ENCODE measurements around the gene AKIRIN1. TPM values are rescaled to one million over a fixed set of nuclear protein-coding genes. Genes with fewer than 3 reads are reported as not detected.
A peak's percentile ranks its signal among the peaks of the same experiment; 100 is the strongest.

AKIRIN1 gene
- 37.0 and 50.7 TPM in 2 replicates for polyA plus RNA-seq (2012; rRNA removed)
- 55.9 and 65.0 TPM in 2 replicates for polyA plus RNA-seq (2012; cell fraction: cytosol; rRNA removed)
- 18.8 and 27.2 TPM in 2 replicates for polyA plus RNA-seq (2012; cell fraction: nucleus; rRNA removed)

DNA sequence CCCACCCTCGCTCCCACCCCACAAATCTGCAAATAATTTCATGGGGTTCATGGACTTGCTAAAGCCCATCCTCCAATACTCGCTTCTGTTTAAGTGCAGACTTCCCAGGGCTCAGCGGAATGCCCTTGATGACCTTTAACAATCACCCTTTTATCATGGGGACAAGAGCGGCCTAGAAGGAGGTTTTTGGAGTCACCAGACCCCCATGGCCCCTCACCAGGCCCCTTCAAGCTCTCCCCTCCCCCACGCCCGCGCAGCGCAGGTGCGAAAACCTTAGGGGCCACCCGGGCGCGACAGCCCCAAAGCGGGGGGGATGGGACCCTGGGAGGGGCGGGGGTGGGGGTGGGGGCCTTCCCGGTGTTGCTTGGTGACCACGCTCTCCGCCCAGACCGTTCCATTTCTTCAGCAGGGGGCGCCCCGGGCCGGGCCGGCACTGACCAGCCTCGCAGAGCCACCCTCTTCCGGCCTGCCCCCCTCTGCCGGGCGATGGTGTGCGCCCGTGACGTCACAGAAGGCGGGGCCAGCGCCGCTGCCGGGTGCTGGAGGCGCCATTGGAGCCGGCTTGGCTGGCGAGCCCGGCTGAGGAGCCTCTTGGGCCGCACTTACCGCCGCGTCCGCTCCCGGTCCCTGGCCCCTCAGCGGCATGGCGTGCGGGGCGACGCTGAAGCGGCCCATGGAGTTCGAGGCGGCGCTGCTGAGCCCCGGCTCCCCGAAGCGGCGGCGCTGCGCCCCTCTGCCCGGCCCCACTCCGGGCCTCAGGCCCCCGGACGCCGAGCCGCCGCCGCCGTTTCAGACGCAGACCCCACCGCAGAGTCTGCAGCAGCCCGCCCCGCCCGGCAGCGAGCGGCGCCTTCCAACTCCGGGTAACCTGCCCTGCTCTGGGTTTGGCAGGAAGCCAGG is at the start of gene AKIRIN1:
Gene AKIRIN1, plus strand, starts transcription at position 539 of the 900 bp plus-strand sequence. Its CDS starts 105 bp downstream, at position 644.
- H3K27ac ChIP-seq (ENCODE audit: low read depth in 2 of 2, low read length in 1 of 2) = peak within 1 kb of the TSS; percentile 82 to 87
- ChIA-PET CTCF (interaction anchor here (1.1 kb wide), 1 partner anchor 9 kb away, joined by 3 read pairs; no protein-coding TSS in a partner anchor), POLR2A (interaction anchor here (1.9 kb wide), 1 partner anchor 35 kb away, joined by 4 read pairs; the partner anchor contains the start of gene NDUFS5)
- no peaks in the 10 kb centered on the region for H3K9me3 ChIP-seq
- peaks cover 15% of the 10 kb centered on the region for H3F3A ChIP-seq (replicated peaks; ENCODE audit: insufficient read depth)
- no peaks in the 10 kb centered on the region for H3K9me2 ChIP-seq
- WGBS (ENCODE audit: low lambda C conversion rate) = 5% methylated on average over 11 of the region's 76 CpGs
- H2AFZ ChIP-seq (ENCODE audit: low read depth) = peak within 1 kb of the TSS; percentile 99
- H3K9ac ChIP-seq = peak within 1 kb of the TSS; percentile 98
- peaks cover 49% of the 10 kb centered on the region for H3K79me2 ChIP-seq (ENCODE audit: insufficient read depth)
- TF ChIP-seq TCF12 (IDR thresholded peaks at IDR 0.05) (peak; percentile 5; the same call in 1 of the 2 replicates), NFIC (IDR thresholded peaks at IDR 0.05; ENCODE audit: borderline replicate concordance) (0 out of 2 replicates have a peak, but pooled peaks have one; percentile 11), TAF1 (IDR thresholded peaks at IDR 0.05; ENCODE audit: borderline replicate concordance, low read depth, low read length) (peak; percentile 93), RAD21 (IDR thresholded peaks at IDR 0.05; ENCODE audit: low read length) (no peak), YY1 (IDR thresholded peaks at IDR 0.05; ENCODE audit: low read depth) (peak; percentile 83), POLR2AphosphoS5 (IDR thresholded peaks at IDR 0.05; ENCODE audit: low read depth, low read length) (peak; percentile 92), JUND (IDR thresholded peaks at IDR 0.05) (peak; percentile 45; the same call in 1 of the 2 replicates), RXRA (IDR thresholded peaks at IDR 0.05; ENCODE audit: borderline replicate concordance, low read depth) (peak; percentile 9; the same call in 1 of the 2 replicates), ELF1 (IDR thresholded peaks at IDR 0.05) (peak; percentile 85), EP300 (IDR thresholded peaks at IDR 0.05; ENCODE audit: borderline replicate concordance in 1 of 2, low read depth in 1 of 2, low read length in 1 of 2) (peak; percentile 8 to 73; a peak in 1 of 4 replicates), FOSL2 (IDR thresholded peaks at IDR 0.05; ENCODE audit: borderline replicate concordance, low read depth) (peak; percentile 3; the same call in 1 of the 2 replicates), GATA2 (CRISPR knock-in tag; IDR thresholded peaks at IDR 0.05) (no peak), MXI1 (IDR thresholded peaks at IDR 0.05; ENCODE audit: low read depth, low read length) (peak; percentile 59; the same call in 1 of the 2 replicates), FOXM1 (IDR thresholded peaks at IDR 0.05; ENCODE audit: low read depth) (no peak), SIN3A (IDR thresholded peaks at IDR 0.05; ENCODE audit: borderline replicate concordance, low read depth, low read length) (peak; percentile 63; the same call in 1 of the 2 replicates), GABPA (IDR thresholded peaks at IDR 0.05; ENCODE audit: low read depth) (peak; percentile 41; the same call in 1 of the 2 replicates), REST (IDR thresholded peaks at IDR 0.05; ENCODE audit: low read depth, low read length) (0 out of 2 replicates have a peak, but pooled peaks have one; percentile 18)
- TF ChIP-seq, protein P1, sequence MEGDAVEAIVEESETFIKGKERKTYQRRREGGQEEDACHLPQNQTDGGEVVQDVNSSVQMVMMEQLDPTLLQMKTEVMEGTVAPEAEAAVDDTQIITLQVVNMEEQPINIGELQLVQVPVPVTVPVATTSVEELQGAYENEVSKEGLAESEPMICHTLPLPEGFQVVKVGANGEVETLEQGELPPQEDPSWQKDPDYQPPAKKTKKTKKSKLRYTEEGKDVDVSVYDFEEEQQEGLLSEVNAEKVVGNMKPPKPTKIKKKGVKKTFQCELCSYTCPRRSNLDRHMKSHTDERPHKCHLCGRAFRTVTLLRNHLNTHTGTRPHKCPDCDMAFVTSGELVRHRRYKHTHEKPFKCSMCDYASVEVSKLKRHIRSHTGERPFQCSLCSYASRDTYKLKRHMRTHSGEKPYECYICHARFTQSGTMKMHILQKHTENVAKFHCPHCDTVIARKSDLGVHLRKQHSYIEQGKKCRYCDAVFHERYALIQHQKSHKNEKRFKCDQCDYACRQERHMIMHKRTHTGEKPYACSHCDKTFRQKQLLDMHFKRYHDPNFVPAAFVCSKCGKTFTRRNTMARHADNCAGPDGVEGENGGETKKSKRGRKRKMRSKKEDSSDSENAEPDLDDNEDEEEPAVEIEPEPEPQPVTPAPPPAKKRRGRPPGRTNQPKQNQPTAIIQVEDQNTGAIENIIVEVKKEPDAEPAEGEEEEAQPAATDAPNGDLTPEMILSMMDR (IDR thresholded peaks at IDR 0.05) = no peak
- TF ChIP-seq, protein P2, sequence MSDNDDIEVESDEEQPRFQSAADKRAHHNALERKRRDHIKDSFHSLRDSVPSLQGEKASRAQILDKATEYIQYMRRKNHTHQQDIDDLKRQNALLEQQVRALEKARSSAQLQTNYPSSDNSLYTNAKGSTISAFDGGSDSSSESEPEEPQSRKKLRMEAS (IDR thresholded peaks at IDR 0.05; ENCODE audit: low read depth) = peak; percentile 79
- TF ChIP-seq, protein P3, sequence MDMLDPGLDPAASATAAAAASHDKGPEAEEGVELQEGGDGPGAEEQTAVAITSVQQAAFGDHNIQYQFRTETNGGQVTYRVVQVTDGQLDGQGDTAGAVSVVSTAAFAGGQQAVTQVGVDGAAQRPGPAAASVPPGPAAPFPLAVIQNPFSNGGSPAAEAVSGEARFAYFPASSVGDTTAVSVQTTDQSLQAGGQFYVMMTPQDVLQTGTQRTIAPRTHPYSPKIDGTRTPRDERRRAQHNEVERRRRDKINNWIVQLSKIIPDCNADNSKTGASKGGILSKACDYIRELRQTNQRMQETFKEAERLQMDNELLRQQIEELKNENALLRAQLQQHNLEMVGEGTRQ (IDR thresholded peaks at IDR 0.05; ENCODE audit: borderline replicate concordance, low read depth, low read length) = no peak
- peaks cover 3 to 21% of the 10 kb centered on the region in 2 experiments for H3K36me3 ChIP-seq (replicated peaks in 1 of 2; ENCODE audit: control insufficient read depth in 1 of 2, insufficient read depth in 2 of 2, low read length in 1 of 2)
- H3K4me2 ChIP-seq = peak within 1 kb of the TSS; percentile 88
- no peaks in the 10 kb centered on the region for H3K27me3 ChIP-seq (ENCODE audit: insufficient read depth)
- H3K4me3 ChIP-seq (ENCODE audit: low read depth in 2 of 2, low read length in 1 of 2) = peak within 1 kb of the TSS; percentile 67 to 72
- peak; percentile 99 for DNase-seq
- peaks cover 45% of the 10 kb centered on the region for H4K20me1 ChIP-seq (ENCODE audit: insufficient read depth)
- peaks cover 0 to 7% of the 10 kb centered on the region in 2 experiments; a peak in 3 of 4 replicates for H3K4me1 ChIP-seq (ENCODE audit: control insufficient read depth in 1 of 2, insufficient read depth in 2 of 2, low read depth in 1 of 2, low read length in 1 of 2)
